Right cardiac atrium (tissue), 5 donors: ENCODE data around the gene CCIN. TPM values are rescaled to one million over a fixed set of nuclear protein-coding genes. Genes with fewer than 3 reads are reported as not detected.
"Not testable (repeated sequence)": the region's sequence is repeated elsewhere in the genome, so short reads cannot be mapped to it uniquely, and the experiment has no call there.

Experiments used
- ATAC-seq, 2 donors: fragments of 200-7000 bp; cut with Tn5 transposase; one replicate each; pipeline versions ENCODE4 v1.8.0 to v1.9.1; 2020; ENCODE audit warnings: moderate library complexity in 2 of 2, mild to moderate bottlenecking in 1 of 2
- DNase-seq, 3 donors: peaks; one replicate each; pipeline ENCODE4 v3.0.0-alpha.2; 2020
- H3K27ac ChIP-seq: one replicate; pipeline ENCODE4 v1.5.1; 2013; ENCODE audit warnings: mild to moderate bottlenecking, low read length, control low read depth, moderate library complexity
- H3K27me3 ChIP-seq: one replicate; pipeline ENCODE4 v1.6.1; 2013; ENCODE audit not compliant: control insufficient read depth, insufficient read depth
- H3K4me1 ChIP-seq: one replicate; pipeline ENCODE4 v1.6.1; 2013; ENCODE audit warnings: low read length; ENCODE audit not compliant: control insufficient read depth, insufficient read depth
- H3K4me3 ChIP-seq: one replicate; pipeline ENCODE4 v1.5.1; 2013; ENCODE audit warnings: low read length, control low read depth
- H3K9me3 ChIP-seq: one replicate; pipeline ENCODE4 v1.6.1; 2013; ENCODE audit warnings: low read length; ENCODE audit not compliant: control insufficient read depth
- whole genome bisulfite sequencing: extraction: QIAGEN DNeasy Blood & Tissue Kit; methylation state at CpG from one replicate; pipeline ENCODE4 v1.1.7; 2013; 5-methylcytosine and 5-hydroxymethylcytosine counted together
- intact Hi-C, 4 donors: fragments of 100-400 bp; cut with DNase I; formaldehyde crosslinking; loops; one replicate each; pipeline versions ENCODE4 v1.11.0 to v1.14.0; 2022 to 2023
- polyA plus RNA-seq: library from polyadenylated mRNA; stranded (reverse); fragments of 200-250 nt; gene quantifications from one replicate; pipeline ENCODE4 v1.2.3, GENCODE V29; 2013
- total RNA-seq, 4 donors: library from RNA; stranded (reverse); fragmentation: NEBNext Ultra II Directional; extraction: Animal tissue kit (Norgen Biotek cat#: 25700); gene quantifications; one replicate each; pipeline ENCODE4 v1.2.1, GENCODE V29; 2021
- donor health status: healthy with polysubstance abuse.
- donor health status: DM: no; HTN: yes; CAD: no.
- donor health status: DM: no; HTN: no; CAD: no.
- donor health status: DM: no; HTN: yes; CAD: no; lungs with severe emphysema.
- donor health status: DM: yes; HTN: yes; CAD: no.

CCIN gene
- total and polyA plus RNA-seq, 5 donors: 0.07 to 0.28 (median 0.14) TPM; not detected in 1

- Histone ChIP-seq H3K27ac (peak overlapping the region; percentile 61), H3K4me1 (peaks cover 11% of the 10 kb centered on the region), H3K4me3 (no peak overlapping the region), H3K9me3 (no peaks in the 10 kb centered on the region), H3K27me3 (no peaks in the 10 kb centered on the region)
- DNase-seq: peak; percentile 65 to 82 (median 79)
- 65% methylated on average over 14 of the region's 14 CpGs for WGBS
- intact Hi-C loops: no loop called here
- ATAC-seq: peak; percentile 32 to 56
Observed at GRCh38 chr9:36151316-36152210, 17.6 kb upstream of the CCIN start.

GRCh38 chr9:36152741-36153438, 16.3 kb upstream of the CCIN start:
- DNase-seq: peak in 1 of 3 donors; percentile 38
- Histone ChIP-seq H3K27ac (no peak overlapping the region), H3K9me3 (no peaks in the 10 kb centered on the region), H3K4me3 (no peak overlapping the region), H3K27me3 (no peaks in the 10 kb centered on the region), H3K4me1 (peaks cover 11% of the 10 kb centered on the region)
- ATAC-seq: no peak
- intact Hi-C loops: no loop called here
- WGBS: 88% methylated on average over 10 of the region's 10 CpGs

- 56% methylated on average over 9 of the region's 9 CpGs for WGBS
- DNase-seq (peak in 1 of 3 donors; percentile 49), ATAC-seq (no peak)
- Histone ChIP-seq H3K27me3 (no peaks in the 10 kb centered on the region), H3K27ac (peak overlapping the region; percentile 39), H3K9me3 (no peaks in the 10 kb centered on the region), H3K4me1 (peaks cover 6% of the 10 kb centered on the region), H3K4me3 (no peak overlapping the region)
- intact Hi-C loops: no loop called here
Observed at GRCh38 chr9:36153746-36154145, 15.4 kb upstream of the CCIN start.

- Histone ChIP-seq H3K27ac (peak overlapping the region; percentile 71), H3K27me3 (no peaks in the 10 kb centered on the region), H3K4me1 (peaks cover 6% of the 10 kb centered on the region), H3K4me3 (no peak overlapping the region), H3K9me3 (no peaks in the 10 kb centered on the region)
- DNase-seq (peak; percentile 48 to 60 (median 48)), ATAC-seq (peak; percentile 19 to 65)
- intact Hi-C loops: no loop called here
- WGBS: 13% methylated on average over 11 of the region's 11 CpGs
Observed at GRCh38 chr9:36154331-36154952, 14.7 kb upstream of the CCIN start.

DNA sequence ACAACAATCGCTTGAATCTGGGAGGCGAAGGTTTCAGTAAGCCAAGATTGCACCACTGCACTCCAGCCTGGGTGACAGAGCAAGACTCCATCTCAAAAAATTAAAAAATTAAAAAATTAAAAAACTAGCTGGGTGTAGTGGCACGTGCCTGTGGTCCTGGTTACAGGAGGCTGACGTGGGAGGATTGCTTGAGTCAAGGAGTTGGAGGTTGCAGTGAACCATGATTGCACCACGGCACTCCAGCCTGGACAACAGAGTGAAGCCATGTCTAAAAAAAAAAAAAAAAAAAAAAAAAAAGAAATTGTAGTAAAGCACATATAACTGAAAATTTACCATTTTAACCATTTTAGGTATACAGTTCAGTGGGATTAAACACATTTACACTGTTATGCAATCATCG, 13.1 kb upstream of the CCIN start:
- Histone ChIP-seq H3K27ac (no peak overlapping the region), H3K9me3 (no peaks in the 10 kb centered on the region), H3K27me3 (no peaks in the 10 kb centered on the region), H3K4me1 (peaks cover 6% of the 10 kb centered on the region), H3K4me3 (no peak overlapping the region)
- no peak for DNase-seq
- intact Hi-C loops: no loop called here
- no peak for ATAC-seq
- WGBS: 98% methylated on average over 6 of the region's 6 CpGs

DNA sequence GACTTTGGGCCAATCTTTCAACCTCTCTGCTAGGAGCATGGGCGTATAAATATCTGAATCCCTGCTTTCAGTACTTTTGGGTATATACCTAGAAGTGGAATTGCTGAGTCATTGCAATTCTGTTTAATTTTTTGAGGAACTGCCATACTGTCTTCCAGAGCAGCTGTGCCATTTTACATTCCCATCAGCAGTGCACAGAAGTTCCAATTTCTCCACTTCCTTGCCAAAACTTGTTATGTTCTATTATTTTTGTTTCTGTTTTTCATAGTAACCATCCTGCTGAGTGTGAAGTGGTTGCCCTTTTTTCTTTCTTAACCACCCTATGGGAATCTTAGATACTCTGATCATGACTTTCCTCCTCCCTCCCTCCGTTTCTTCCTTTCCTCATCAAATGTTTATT, 11.1 kb upstream of the CCIN start:
- peak overlapping the region; percentile 54 for H3K27ac ChIP-seq

DNA sequence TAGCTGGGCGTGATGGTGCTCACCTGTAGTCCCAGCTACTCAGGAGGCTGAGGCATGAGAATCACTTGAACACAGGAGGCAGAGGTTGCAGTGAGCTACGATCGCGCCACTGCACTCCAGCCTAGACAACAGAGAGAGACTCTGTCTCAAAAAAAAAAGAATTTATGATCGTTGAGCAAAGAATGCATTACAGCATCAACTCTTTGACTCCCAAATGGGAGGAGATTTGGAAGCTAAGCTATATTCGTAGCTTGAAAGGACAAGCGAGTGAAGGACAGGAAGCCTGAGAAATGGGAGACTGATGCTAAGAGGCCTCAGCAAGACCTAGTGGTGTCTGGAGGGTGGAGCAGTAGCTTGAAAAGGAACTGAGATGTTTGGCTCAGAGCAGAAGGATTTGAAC, 10.3 kb upstream of the CCIN start:
- no peaks in the 10 kb centered on the region for H3K9me3 ChIP-seq
- DNase-seq (peak in 2 of 3 donors; percentile 57 to 64), ATAC-seq (peak; percentile 62 to 80)
- H3K4me1 ChIP-seq: peaks cover 6% of the 10 kb centered on the region
- intact Hi-C loops: no loop called here
- peak overlapping the region; percentile 54 for H3K27ac ChIP-seq
- H3K27me3 ChIP-seq: no peaks in the 10 kb centered on the region
- WGBS: 63% methylated on average over 7 of the region's 7 CpGs
- H3K4me3 ChIP-seq: no peak overlapping the region

More for the DNA sequence above, 11.1 kb upstream of the CCIN start:
- Histone ChIP-seq H3K9me3 (no peaks in the 10 kb centered on the region), H3K27me3 (no peaks in the 10 kb centered on the region), H3K4me1 (peaks cover 6% of the 10 kb centered on the region), H3K4me3 (no peak overlapping the region)
- ATAC-seq (peak; percentile 38 to 67), DNase-seq (no peak)
- intact Hi-C loops: no loop called here
- WGBS: 61% methylated on average over 2 of the region's 2 CpGs

GRCh38 chr9:36159509-36159908, 9.7 kb upstream of the CCIN start:
- ATAC-seq, DNase-seq, H3K9me3 ChIP-seq, intact Hi-C loops, H3K4me1 ChIP-seq, H3K27me3 ChIP-seq, H3K4me3 ChIP-seq: not testable (repeated sequence)
- H3K27ac ChIP-seq: peak overlapping the region; percentile 39
- WGBS: 92% methylated on average over 4 of the region's 4 CpGs

GRCh38 chr9:36160126-36160525, 9.1 kb upstream of the CCIN start:
- H3K4me1 ChIP-seq: not testable (repeated sequence)
- WGBS: 85% methylated on average over 11 of the region's 11 CpGs
- intact Hi-C loops: loop anchor here in 1 of 4 donors (10.0 kb wide), 1 partner anchor 55 kb away; no protein-coding TSS in a partner anchor

DNA sequence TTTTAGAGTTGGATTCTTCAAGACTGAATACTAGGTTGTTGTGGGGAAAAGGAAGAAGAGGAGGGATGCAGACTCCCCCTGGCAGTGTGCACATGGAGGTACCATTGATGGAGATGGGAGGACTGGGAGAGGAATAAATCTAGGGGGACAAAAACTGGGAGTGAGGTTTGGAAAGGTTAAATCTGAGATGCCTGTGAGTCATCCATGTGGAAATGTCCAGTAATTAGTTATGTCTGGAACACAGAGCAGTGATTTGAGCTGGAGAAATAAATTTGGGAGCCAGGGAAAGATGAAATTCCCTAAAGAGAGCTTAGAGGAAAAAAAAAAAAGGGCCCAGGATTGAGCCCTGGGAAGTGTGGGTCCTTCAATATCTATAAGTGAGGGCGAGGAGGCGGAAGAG, 8.0 kb upstream of the CCIN start:
- Histone ChIP-seq H3K4me3 (no peak overlapping the region), H3K9me3 (no peaks in the 10 kb centered on the region), H3K27me3 (no peaks in the 10 kb centered on the region), H3K27ac (peak overlapping the region; percentile 50), H3K4me1 (no peaks in the 10 kb centered on the region)
- WGBS: 83% methylated on average over 2 of the region's 2 CpGs
- intact Hi-C loops: loop anchor here in 1 of 4 donors (10.0 kb wide), 1 partner anchor 56 kb away; no protein-coding TSS in a partner anchor
- DNase-seq: no peak
- ATAC-seq: no peak

More at GRCh38 chr9:36160126-36160525, 9.1 kb upstream of the CCIN start:
- not testable (repeated sequence) for ATAC-seq, H3K4me3 ChIP-seq, DNase-seq, H3K27ac ChIP-seq, H3K27me3 ChIP-seq, H3K9me3 ChIP-seq
